ENCODE measurements around the gene MAB21L3. TPM values are rescaled to one million over a fixed set of nuclear protein-coding genes. Genes with fewer than 3 reads are reported as not detected.

Gene MAB21L3
- total RNA-seq, 6 experiments from 2014 or later, result 0.09 to 7.2 (median 1.1) TPM

DNA sequence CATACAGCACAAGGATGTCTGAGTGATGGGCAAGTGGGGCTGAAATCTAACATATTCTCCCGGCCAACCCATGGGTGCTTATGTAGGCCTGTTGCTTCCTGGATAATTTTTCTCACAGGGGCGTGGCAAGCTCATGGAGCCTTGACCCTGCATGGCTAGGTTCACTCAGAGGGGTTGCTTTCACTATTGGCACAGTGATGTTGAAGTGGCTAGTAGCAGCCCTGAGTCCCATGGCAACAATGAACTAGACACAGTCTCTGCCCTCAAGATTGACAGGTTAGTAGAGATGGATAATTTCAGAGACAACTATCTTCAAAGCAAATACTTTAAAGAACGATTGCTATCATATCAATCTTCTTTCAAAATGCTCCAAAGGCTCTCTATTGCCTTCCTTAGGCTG, 6.5 kb upstream of the MAB21L3 start:
- intact Hi-C loops (cut with DNase I), result no loop called here
- Histone ChIP-seq H3K4me1 (no peaks in the 10 kb centered on the region), H3K27ac (no peak overlapping the region), H3K9me3 (no peaks in the 10 kb centered on the region), H3K4me3 (no peak overlapping the region), H3K36me3 (no peaks in the 10 kb centered on the region), H3K27me3 (no peaks in the 10 kb centered on the region)
- 74% methylated on average over 3 of the region's 3 CpGs for WGBS (ENCODE audit: insufficient coverage, low coverage, low lambda C conversion rate, missing lambda C conversion rate)
- peak in 1 of 4 donors; percentile 33 for ATAC-seq
- no peak for DNase-seq
- TF ChIP-seq, protein P1, sequence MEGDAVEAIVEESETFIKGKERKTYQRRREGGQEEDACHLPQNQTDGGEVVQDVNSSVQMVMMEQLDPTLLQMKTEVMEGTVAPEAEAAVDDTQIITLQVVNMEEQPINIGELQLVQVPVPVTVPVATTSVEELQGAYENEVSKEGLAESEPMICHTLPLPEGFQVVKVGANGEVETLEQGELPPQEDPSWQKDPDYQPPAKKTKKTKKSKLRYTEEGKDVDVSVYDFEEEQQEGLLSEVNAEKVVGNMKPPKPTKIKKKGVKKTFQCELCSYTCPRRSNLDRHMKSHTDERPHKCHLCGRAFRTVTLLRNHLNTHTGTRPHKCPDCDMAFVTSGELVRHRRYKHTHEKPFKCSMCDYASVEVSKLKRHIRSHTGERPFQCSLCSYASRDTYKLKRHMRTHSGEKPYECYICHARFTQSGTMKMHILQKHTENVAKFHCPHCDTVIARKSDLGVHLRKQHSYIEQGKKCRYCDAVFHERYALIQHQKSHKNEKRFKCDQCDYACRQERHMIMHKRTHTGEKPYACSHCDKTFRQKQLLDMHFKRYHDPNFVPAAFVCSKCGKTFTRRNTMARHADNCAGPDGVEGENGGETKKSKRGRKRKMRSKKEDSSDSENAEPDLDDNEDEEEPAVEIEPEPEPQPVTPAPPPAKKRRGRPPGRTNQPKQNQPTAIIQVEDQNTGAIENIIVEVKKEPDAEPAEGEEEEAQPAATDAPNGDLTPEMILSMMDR (IDR thresholded peaks at IDR 0.05), result no peak
- no peak for TF ChIP-seq POLR2A (IDR thresholded peaks at IDR 0.05)

DNA sequence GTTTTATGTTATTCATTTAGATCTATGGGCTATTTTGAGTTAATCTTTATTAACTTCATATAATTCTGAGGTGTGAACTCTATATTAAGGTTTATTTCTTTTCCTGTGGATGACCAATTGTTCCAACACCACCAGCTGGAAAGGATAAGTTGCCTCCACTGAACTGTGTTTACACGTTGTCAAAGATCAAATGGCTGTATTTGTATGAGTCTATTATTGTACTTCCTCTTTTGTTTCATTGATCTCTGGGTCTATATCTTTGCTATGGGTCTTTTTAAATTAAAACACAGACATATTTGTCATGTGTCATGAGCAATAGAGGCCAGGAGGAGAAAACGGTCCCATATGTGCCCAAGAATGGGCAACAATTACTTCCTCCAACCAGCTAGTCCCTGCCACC, 5.2 kb upstream of the MAB21L3 start:
- TF ChIP-seq, protein P1 (IDR thresholded peaks at IDR 0.05), result no peak
- TF ChIP-seq POLR2A (IDR thresholded peaks at IDR 0.05), result no peak
- H3K9me3 ChIP-seq, result no peaks in the 10 kb centered on the region
- no peaks in the 10 kb centered on the region for H3K27me3 ChIP-seq
- no peak overlapping the region for H3K4me3 ChIP-seq
- no peaks in the 10 kb centered on the region for H3K36me3 ChIP-seq
- H3K27ac ChIP-seq, result no peak overlapping the region
- DNase-seq, result no peak
- intact Hi-C loops (cut with DNase I), result no loop called here
- ATAC-seq, result peak in 1 of 4 donors; percentile 16
- peaks cover 0 to 2% (median under 1%) of the 10 kb centered on the region in 4 donors for H3K4me1 ChIP-seq
- WGBS (ENCODE audit: insufficient coverage, low coverage, low lambda C conversion rate, missing lambda C conversion rate), result 27% methylated on average over 2 of the region's 2 CpGs

DNA sequence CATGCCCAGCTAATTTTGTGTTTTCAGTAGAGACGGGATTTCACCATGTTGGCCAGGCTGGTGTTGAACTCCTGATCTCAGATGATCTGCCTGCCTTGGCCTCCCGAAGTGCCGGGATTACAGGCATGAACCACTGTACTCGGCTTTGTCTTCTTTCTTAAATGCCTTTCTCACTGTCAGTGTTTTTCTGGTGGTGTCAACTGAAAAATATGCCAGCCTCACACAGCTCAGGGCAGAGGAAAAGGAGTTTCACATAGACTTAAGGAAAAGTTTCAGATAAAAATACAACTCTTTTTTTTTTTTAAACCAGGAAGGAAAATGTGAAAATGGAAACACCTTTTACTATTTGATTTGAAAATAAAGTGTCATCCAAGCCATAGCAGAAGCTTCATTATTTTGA, 4.6 kb upstream of the MAB21L3 start:
- 100% methylated on average over 4 of the region's 4 CpGs for WGBS (ENCODE audit: insufficient coverage, low coverage, low lambda C conversion rate, missing lambda C conversion rate)
- no peak for TF ChIP-seq POLR2A (IDR thresholded peaks at IDR 0.05)
- TF ChIP-seq, protein P1 (IDR thresholded peaks at IDR 0.05), result no peak
- no peaks in the 10 kb centered on the region for H3K36me3 ChIP-seq
- intact Hi-C loops (cut with DNase I), result no loop called here
- DNase-seq (no peak), ATAC-seq (no peak)
- peaks cover 0 to 7% (median 4%) of the 10 kb centered on the region in 4 donors for H3K4me1 ChIP-seq
- no peaks in the 10 kb centered on the region for H3K27me3 ChIP-seq
- H3K9me3 ChIP-seq, result no peaks in the 10 kb centered on the region
- H3K27ac ChIP-seq, result no peak overlapping the region
- no peak overlapping the region for H3K4me3 ChIP-seq

DNA sequence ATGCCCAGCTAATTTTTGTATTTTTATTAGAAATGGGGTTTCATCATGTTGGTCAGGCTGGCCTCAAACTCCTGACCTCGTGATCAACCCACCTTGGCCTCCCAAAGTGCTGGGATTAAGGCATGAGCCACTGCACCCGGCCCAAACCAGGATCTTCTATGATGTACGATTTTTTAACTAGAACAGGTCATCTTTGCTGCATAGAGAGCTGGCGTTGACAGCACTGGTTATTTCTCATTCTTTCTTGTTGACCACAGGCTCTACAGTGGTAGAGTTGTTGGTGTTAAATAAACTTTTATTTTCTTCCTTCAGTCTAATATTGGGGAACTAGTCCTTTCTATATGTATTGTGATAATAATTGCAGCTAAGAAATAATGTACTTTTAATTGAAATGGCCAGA, 3.8 kb upstream of the MAB21L3 start:
- H3K9me3 ChIP-seq, result no peaks in the 10 kb centered on the region
- 68% methylated on average over 4 of the region's 4 CpGs for WGBS (ENCODE audit: insufficient coverage, low coverage, low lambda C conversion rate, missing lambda C conversion rate)
- H3K4me3 ChIP-seq, result no peak overlapping the region
- H3K27ac ChIP-seq, result no peak overlapping the region
- TF ChIP-seq, protein P1 (IDR thresholded peaks at IDR 0.05), result no peak
- no peak for TF ChIP-seq POLR2A (IDR thresholded peaks at IDR 0.05)
- intact Hi-C loops (cut with DNase I), result no loop called here
- no peaks in the 10 kb centered on the region for H3K27me3 ChIP-seq
- no peaks in the 10 kb centered on the region for H3K36me3 ChIP-seq
- ATAC-seq, result no peak
- no peak for DNase-seq
- H3K4me1 ChIP-seq, result peaks cover 0 to 8% (median 4%) of the 10 kb centered on the region in 4 donors

DNA sequence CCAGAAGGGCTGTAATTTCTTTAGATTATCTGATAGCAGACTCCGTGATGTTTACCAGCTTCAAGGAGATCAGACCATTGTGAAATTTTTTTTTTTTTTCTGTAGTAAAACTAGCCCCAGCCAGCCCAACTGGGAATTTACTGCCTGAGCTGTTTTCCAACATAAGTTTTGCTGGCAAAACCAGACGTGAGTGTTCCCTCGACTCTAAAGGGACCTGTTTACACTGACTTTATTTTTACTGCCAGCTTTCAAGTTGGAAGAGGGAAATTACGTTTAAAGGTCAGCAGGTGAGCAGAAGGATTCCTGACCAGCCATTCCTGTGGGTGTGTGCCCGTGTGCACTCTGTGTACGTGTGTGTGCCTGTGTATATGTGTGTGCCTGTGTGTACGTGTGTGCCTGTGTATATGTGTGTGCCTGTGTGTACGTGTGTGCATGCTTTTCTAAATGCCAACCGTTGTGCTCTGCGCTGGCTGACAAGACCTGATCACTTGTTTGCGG, 374 bp downstream of the MAB21L3 start:
- Histone ChIP-seq H3K4me1 (peaks cover 0 to 11% (median 4%) of the 10 kb centered on the region in 4 donors), H3K36me3 (no peaks in the 10 kb centered on the region), H3K4me3 (no peak overlapping the region), H3K27ac (peak overlapping the region; percentile 66 to 74 (median 69)), H3K27me3 (no peaks in the 10 kb centered on the region), H3K9me3 (no peaks in the 10 kb centered on the region)
- 41% methylated on average over 11 of the region's 11 CpGs for WGBS (ENCODE audit: insufficient coverage, low coverage, low lambda C conversion rate, missing lambda C conversion rate)
- DNase-seq, result no peak
- TF ChIP-seq, protein P1 (IDR thresholded peaks at IDR 0.05), result no peak
- no peak for TF ChIP-seq POLR2A (IDR thresholded peaks at IDR 0.05)
- intact Hi-C loops (cut with DNase I), result no loop called here
- peak; percentile 64 to 81 (median 76) for ATAC-seq
